ENCODE data around the gene TMEM169. TPM values are rescaled to one million over a fixed set of nuclear protein-coding genes. Genes with fewer than 3 reads are reported as not detected.

TMEM169 gene
- total RNA-seq, 3 donors from 2014 or later, result 0.29 to 0.76 (median 0.39) TPM

GRCh38 chr2:216144372-216144771 lies 62.7 kb downstream of the TMEM169 start:
- Histone ChIP-seq H3K9me3 (no peaks in the 10 kb centered on the region), H3K4me3 (no peak overlapping the region), H3K4me1 (ENCODE audit: low read depth) (no peaks in the 10 kb centered on the region), H3K36me3 (ENCODE audit: low read depth) (peaks cover 24% of the 10 kb centered on the region)
- no peak for DNase-seq
- ATAC-seq, result no peak
- TF ChIP-seq, protein P1, sequence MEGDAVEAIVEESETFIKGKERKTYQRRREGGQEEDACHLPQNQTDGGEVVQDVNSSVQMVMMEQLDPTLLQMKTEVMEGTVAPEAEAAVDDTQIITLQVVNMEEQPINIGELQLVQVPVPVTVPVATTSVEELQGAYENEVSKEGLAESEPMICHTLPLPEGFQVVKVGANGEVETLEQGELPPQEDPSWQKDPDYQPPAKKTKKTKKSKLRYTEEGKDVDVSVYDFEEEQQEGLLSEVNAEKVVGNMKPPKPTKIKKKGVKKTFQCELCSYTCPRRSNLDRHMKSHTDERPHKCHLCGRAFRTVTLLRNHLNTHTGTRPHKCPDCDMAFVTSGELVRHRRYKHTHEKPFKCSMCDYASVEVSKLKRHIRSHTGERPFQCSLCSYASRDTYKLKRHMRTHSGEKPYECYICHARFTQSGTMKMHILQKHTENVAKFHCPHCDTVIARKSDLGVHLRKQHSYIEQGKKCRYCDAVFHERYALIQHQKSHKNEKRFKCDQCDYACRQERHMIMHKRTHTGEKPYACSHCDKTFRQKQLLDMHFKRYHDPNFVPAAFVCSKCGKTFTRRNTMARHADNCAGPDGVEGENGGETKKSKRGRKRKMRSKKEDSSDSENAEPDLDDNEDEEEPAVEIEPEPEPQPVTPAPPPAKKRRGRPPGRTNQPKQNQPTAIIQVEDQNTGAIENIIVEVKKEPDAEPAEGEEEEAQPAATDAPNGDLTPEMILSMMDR (IDR thresholded peaks at IDR 0.05), result no peak
- intact Hi-C loops (cut with DNase I, micrococcal nuclease), result no loop called here

- intact Hi-C loops (cut with DNase I, micrococcal nuclease), result no loop called here
- no peak for DNase-seq
- Histone ChIP-seq H3K9me3 (no peaks in the 10 kb centered on the region), H3K4me1 (ENCODE audit: low read depth) (no peaks in the 10 kb centered on the region), H3K4me3 (no peak overlapping the region), H3K36me3 (ENCODE audit: low read depth) (peaks cover 23% of the 10 kb centered on the region)
- ATAC-seq, result no peak
- TF ChIP-seq, protein P1 (IDR thresholded peaks at IDR 0.05), result no peak
Observed at GRCh38 chr2:216144857-216145256, 63.1 kb downstream of the TMEM169 start.

- ATAC-seq (no peak), DNase-seq (no peak)
- H3K4me3 ChIP-seq, result no peak overlapping the region
- peaks cover 28% of the 10 kb centered on the region for H3K36me3 ChIP-seq (ENCODE audit: low read depth)
- intact Hi-C loops (cut with DNase I, micrococcal nuclease), result no loop called here
- no peaks in the 10 kb centered on the region for H3K9me3 ChIP-seq
- TF ChIP-seq, protein P1 (IDR thresholded peaks at IDR 0.05), result no peak
- no peaks in the 10 kb centered on the region for H3K4me1 ChIP-seq (ENCODE audit: low read depth)
Observed at GRCh38 chr2:216146573-216146972, 64.9 kb downstream of the TMEM169 start.

- intact Hi-C loops (cut with DNase I, micrococcal nuclease), result no loop called here
- H3K36me3 ChIP-seq (ENCODE audit: low read depth), result peaks cover 28% of the 10 kb centered on the region
- no peak for ATAC-seq
Observed at GRCh38 chr2:216147172-216148131, 65.7 kb downstream of the TMEM169 start.

GRCh38 chr2:216148983-216149382 lies 67.3 kb downstream of the TMEM169 start:
- TF ChIP-seq, protein P1 (IDR thresholded peaks at IDR 0.05), result no peak
- no peak overlapping the region for H3K4me3 ChIP-seq
- DNase-seq (no peak), ATAC-seq (no peak)
- H3K9me3 ChIP-seq, result no peaks in the 10 kb centered on the region
- H3K36me3 ChIP-seq (ENCODE audit: low read depth), result peaks cover 26% of the 10 kb centered on the region
- H3K4me1 ChIP-seq (ENCODE audit: low read depth), result no peaks in the 10 kb centered on the region
- intact Hi-C loops (cut with DNase I, micrococcal nuclease), result no loop called here

More at GRCh38 chr2:216147172-216148131, 65.7 kb downstream of the TMEM169 start:
- TF ChIP-seq, protein P1 (IDR thresholded peaks at IDR 0.05), result no peak
- no peak for DNase-seq
- H3K9me3 ChIP-seq, result no peaks in the 10 kb centered on the region
- no peak overlapping the region for H3K4me3 ChIP-seq
- H3K4me1 ChIP-seq (ENCODE audit: low read depth), result no peaks in the 10 kb centered on the region

All from mucosa of descending colon (tissue), 3 donors.